HCT116 (cell line): ENCODE measurements around the gene CELF4. TPM values are rescaled to one million over a fixed set of nuclear protein-coding genes. Genes with fewer than 3 reads are reported as not detected.

Source experiments
- ATAC-seq: fragments of 200-7000 bp; cut with Tn5 transposase; 2 replicates; pipeline ENCODE4 v1.9.1; 2020; ENCODE audit warnings: mild to moderate bottlenecking, moderate library complexity
- BruUV-seq: library from RNA; stranded (reverse); fragments of 400-500 nt; replicated peaks from 2 replicates; lab custom pipeline; 2021; lab: Mats Ljungman, UMichigan
- CTCF ChIA-PET: fragments of 300-600 bp; sonication (Branson Sonifier 250); formaldehyde crosslinking; loops from one replicate; lab custom pipeline; 2021; ENCODE audit warnings: antibody characterized with exemption; lab: Charles Lee
- POLR2A ChIA-PET: fragments of 300-600, 350-600 bp; sonication (Branson Sonifier 250); formaldehyde crosslinking; loops from one replicate; lab custom pipeline; 2021; ENCODE audit warnings: antibody characterized with exemption; lab: Charles Lee
- RAD21 ChIA-PET, 2 experiments: fragments of 300-600 bp; sonication (Branson Sonifier 250); formaldehyde crosslinking; loops; one replicate each; lab custom pipeline; 2023; ENCODE audit warnings: low total read pairs in 2 of 2; ENCODE audit not compliant: uncharacterized antibody in 2 of 2, unreplicated experiment in 2 of 2, low non-redundant PET in 1 of 2; lab: Charles Lee
- DNase-seq: peaks from one replicate; pipeline ENCODE4 v3.0.0-alpha.2; 2010; ENCODE audit warnings: low read depth, low spot score
- H2AFZ ChIP-seq: fragments of 200-600 bp; shearing (Covaris generic), sonication (generic); 2 replicates; pipeline ENCODE4 v1.6.1; 2017; ENCODE audit warnings: low read depth, mixed run types, mixed read lengths, antibody characterized with exemption, low read length; ENCODE audit not compliant: poor library complexity, severe bottlenecking
- H3K27ac ChIP-seq: 2 replicates; pipeline ENCODE4 v1.5.1; 2012; ENCODE audit warnings: low read depth, low read length
- H3K27me3 ChIP-seq: fragments of 200-600 bp; sonication (generic); 2 replicates; pipeline ENCODE4 v1.6.1; 2016; ENCODE audit warnings: mixed run types, low read length, mixed read lengths; ENCODE audit not compliant: insufficient read depth
- H3K36me3 ChIP-seq, 2 experiments: fragments of 200-500 bp in 1 of 2; fragments of 200-600 bp in 1 of 2; sonication (Bioruptor generic) in 1 of 2; sonication (generic) in 1 of 2; 2 replicates each; pipeline versions ENCODE4 v1.5.1 to v1.6.1; 2014 to 2016; ENCODE audit warnings: low read length in 2 of 2, inconsistent platforms in 1 of 2, mixed read lengths in 1 of 2, mixed run types in 1 of 2; ENCODE audit not compliant: insufficient read depth in 2 of 2, control insufficient read depth in 1 of 2
- H3K4me1 ChIP-seq, 2 experiments: fragments of 200-600 bp in 1 of 2; sonication (generic) in 1 of 2; 2 replicates each; pipeline versions ENCODE4 v1.5.1 to v1.6.1; 2012 to 2017; ENCODE audit warnings: low read length in 2 of 2, inconsistent platforms in 1 of 2, mild to moderate bottlenecking in 1 of 2, mixed read lengths in 1 of 2, mixed run types in 1 of 2, moderate library complexity in 1 of 2; ENCODE audit not compliant: insufficient read depth in 2 of 2, control insufficient read depth in 1 of 2
- H3K4me2 ChIP-seq: fragments of 200-600 bp; sonication (generic); 2 replicates; pipeline ENCODE4 v1.6.1; 2017; ENCODE audit warnings: mixed run types, low read length, mixed read lengths
- H3K4me3 ChIP-seq, 2 experiments: fragments of 200-600 bp in 1 of 2; sonication (generic) in 1 of 2; replicated peaks in 1 of 2; 2 replicates each; pipeline ENCODE4 v1.5.1; 2011 to 2016; ENCODE audit warnings: low read length in 2 of 2, control low read depth in 1 of 2, low read depth in 1 of 2, mild to moderate bottlenecking in 1 of 2, mixed read lengths in 1 of 2, mixed run types in 1 of 2
- H3K79me2 ChIP-seq: fragments of 200-600 bp; sonication (generic); 2 replicates; pipeline ENCODE4 v1.6.1; 2017; ENCODE audit warnings: mild to moderate bottlenecking, mixed run types, low read length, moderate library complexity, mixed read lengths; ENCODE audit not compliant: insufficient read depth
- H3K9ac ChIP-seq: fragments of 200-600 bp; sonication (generic); 2 replicates; pipeline ENCODE4 v1.6.1; 2016; ENCODE audit warnings: low read length, mixed read lengths
- H3K9me2 ChIP-seq: fragments of 200-600 bp; sonication (generic), shearing (Covaris generic); 2 replicates; pipeline ENCODE4 v1.6.1; 2017; ENCODE audit warnings: mixed run types, mild to moderate bottlenecking, moderate library complexity; ENCODE audit not compliant: insufficient read depth
- H3K9me3 ChIP-seq, 2 experiments: fragments of 200-500 bp in 1 of 2; fragments of 200-600 bp in 1 of 2; sonication (Bioruptor generic) in 1 of 2; sonication (generic) in 1 of 2; 2 replicates each; pipeline ENCODE4 v1.6.1; 2014 to 2017; ENCODE audit warnings: low read length in 2 of 2, mixed read lengths in 2 of 2, inconsistent platforms in 1 of 2, low read depth in 1 of 2, mild to moderate bottlenecking in 1 of 2, mixed run types in 1 of 2, moderate library complexity in 1 of 2; ENCODE audit not compliant: control insufficient read depth in 1 of 2, insufficient read depth in 1 of 2
- H4K20me1 ChIP-seq: fragments of 200-600 bp; sonication (generic), shearing (Covaris generic); 2 replicates; pipeline ENCODE4 v1.6.1; 2017; ENCODE audit warnings: mixed run types, mild to moderate bottlenecking, moderate library complexity; ENCODE audit not compliant: insufficient read depth
- ATF3 ChIP-seq: IDR thresholded peaks from 2 replicates; pipeline ENCODE4 v1.6.1; 2012
- CBX3 ChIP-seq: IDR thresholded peaks from 2 replicates; pipeline ENCODE4 v1.6.1; 2012; ENCODE audit warnings: low read depth
- CEBPB ChIP-seq: IDR thresholded peaks from 2 replicates; pipeline ENCODE4 v1.6.1; 2012; ENCODE audit warnings: low read depth
- CTCF ChIP-seq, 3 experiments: fragments of 200-600 bp in 1 of 3; sonication (generic) in 1 of 3; IDR thresholded peaks in 2 of 3; conservative IDR thresholded peaks in 1 of 3; 2 replicates each; pipeline ENCODE4 v1.5.1; 2012 to 2017; ENCODE audit warnings: low read depth in 2 of 3, low read length in 2 of 3, antibody characterized with exemption in 1 of 3, borderline replicate concordance in 1 of 3, control low read depth in 1 of 3, mild to moderate bottlenecking in 1 of 3, mixed read lengths in 1 of 3, mixed run types in 1 of 3, moderate library complexity in 1 of 3; ENCODE audit not compliant: insufficient read depth in 1 of 3
- EGR1 ChIP-seq: IDR thresholded peaks from 2 replicates; pipeline ENCODE4 v1.6.1; 2012; ENCODE audit warnings: low read depth
- ELF1 ChIP-seq: IDR thresholded peaks from 2 replicates; pipeline ENCODE4 v1.6.1; 2012; ENCODE audit warnings: low read depth, borderline replicate concordance
- EZH2 ChIP-seq: fragments of 200-600 bp; sonication (generic); IDR thresholded peaks from 2 replicates; pipeline ENCODE4 v1.6.1; 2017; ENCODE audit warnings: antibody characterized with exemption, mixed run types
- JUND ChIP-seq: IDR thresholded peaks from 2 replicates; pipeline ENCODE4 v1.6.1; 2012
- MAX ChIP-seq: IDR thresholded peaks from 2 replicates; pipeline ENCODE4 v1.6.1; 2012
- POLR2A ChIP-seq: IDR thresholded peaks from 2 replicates; pipeline ENCODE4 v1.7.0; 2011; ENCODE audit warnings: borderline replicate concordance; ENCODE audit not compliant: insufficient read depth, insufficient read length; ENCODE audit errors: extremely low read depth
- POLR2AphosphoS5 ChIP-seq: IDR thresholded peaks from 2 replicates; pipeline ENCODE4 v1.6.1; 2011; ENCODE audit warnings: mild to moderate bottlenecking, low read depth, low read length, moderate library complexity
- RAD21 ChIP-seq: IDR thresholded peaks from 2 replicates; pipeline ENCODE4 v1.6.1; 2012; ENCODE audit warnings: low read depth, mild to moderate bottlenecking
- REST ChIP-seq: IDR thresholded peaks from 2 replicates; pipeline ENCODE4 v1.6.1; 2012; ENCODE audit warnings: low read depth
- SIN3A ChIP-seq: IDR thresholded peaks from 2 replicates; pipeline ENCODE4 v1.6.1; 2012; ENCODE audit warnings: low read depth
- SP1 ChIP-seq: IDR thresholded peaks from 2 replicates; pipeline ENCODE4 v1.6.1; 2012; ENCODE audit warnings: low read depth
- SRF ChIP-seq: IDR thresholded peaks from 2 replicates; pipeline ENCODE4 v1.6.1; 2012; ENCODE audit warnings: low read depth
- TCF7L2 ChIP-seq: IDR thresholded peaks from 2 replicates; pipeline ENCODE4 v1.7.0; 2011; ENCODE audit warnings: borderline replicate concordance, inconsistent platforms; ENCODE audit not compliant: insufficient read depth, insufficient read length; ENCODE audit errors: extremely low read depth
- YY1 ChIP-seq: IDR thresholded peaks from 2 replicates; pipeline ENCODE4 v1.6.1; 2011; ENCODE audit warnings: low read length, low read depth, moderate library complexity, mild to moderate bottlenecking; ENCODE audit not compliant: insufficient replicate concordance; ENCODE audit errors: extremely low read depth
- ZBTB33 ChIP-seq: IDR thresholded peaks from 2 replicates; pipeline ENCODE4 v1.6.1; 2011; ENCODE audit warnings: mild to moderate bottlenecking, low read length, moderate library complexity; ENCODE audit not compliant: insufficient replicate concordance; ENCODE audit errors: extremely low read depth
- ZNF274 ChIP-seq: fragments of 200-500 bp; sonication (Bioruptor generic); IDR thresholded peaks from 2 replicates; pipeline ENCODE4 v1.6.1; 2014; ENCODE audit warnings: mild to moderate bottlenecking, low read depth, low read length, inconsistent platforms
- intact Hi-C: fragments of 100-400 bp; cut with micrococcal nuclease; formaldehyde crosslinking; loops from 2 replicates; pipeline ENCODE4 v1.10.0; 2022
- total RNA-seq: library from RNA; stranded (reverse); gene quantifications from one replicate; pipeline ENCODE4 v1.2.1, GENCODE V29; 2021; ENCODE audit not compliant: unreplicated experiment

Gene CELF4
- total RNA-seq, 1 experiment from 2014 or later: not detected

GRCh38 chr18:37572736-37573135 lies 7.1 kb upstream of the CELF4 start:
- DNase-seq (no peak), ATAC-seq (no peak)
- Histone ChIP-seq H3K4me1 (peaks cover 11 to 20% of the 10 kb centered on the region in 2 experiments), H2AFZ (no peak overlapping the region), H3K4me2 (no peak overlapping the region), H3K79me2 (no peaks in the 10 kb centered on the region), H3K27me3 (no peaks in the 10 kb centered on the region), H3K9me2 (no peaks in the 10 kb centered on the region), H3K27ac (no peak overlapping the region), H3K9me3 (no peaks in the 10 kb centered on the region), H3K36me3 (no peaks in the 10 kb centered on the region), H3K9ac (no peak overlapping the region), H3K4me3 (no peak overlapping the region), H4K20me1 (no peaks in the 10 kb centered on the region)
- ChIA-PET POLR2A (no interaction called here), RAD21 (no interaction called here), CTCF (no interaction called here)
- no peak for TF ChIP-seq SP1
- no peak for TF ChIP-seq ATF3
- TF ChIP-seq ZNF274: no peak
- no peak for TF ChIP-seq RAD21
- no peak for TF ChIP-seq EZH2
- no peak for TF ChIP-seq MAX
- TF ChIP-seq POLR2A: no peak
- no peak for TF ChIP-seq EGR1
- no peak for TF ChIP-seq REST
- TF ChIP-seq ZBTB33: no peak
- TF ChIP-seq SIN3A: no peak
- TF ChIP-seq JUND: no peak
- TF ChIP-seq CEBPB: no peak
- no peak for TF ChIP-seq CTCF (IDR thresholded peaks at IDR 0.05 in 2 of 3, conservative IDR thresholded peaks at IDR 0.05 in 1 of 3; ENCODE audit: borderline replicate concordance in 1 of 3, insufficient read depth in 1 of 3, low read depth in 2 of 3, low read length in 2 of 3)
- no peak for TF ChIP-seq TCF7L2
- TF ChIP-seq CBX3: no peak
- no peak for TF ChIP-seq ELF1
- TF ChIP-seq POLR2AphosphoS5: no peak
- TF ChIP-seq SRF: no peak
- no peak for TF ChIP-seq YY1
- intact Hi-C loops: no loop called here
- no TSS peak for BruUV-seq
